GM06990 (cell line): Measurements from ENCODE around the gene SHISA6.

Source experiments
- DNase-seq: peaks from one replicate; pipeline ENCODE4 v3.0.0-alpha.2; 2011; ENCODE audit not compliant: insufficient read length; ENCODE audit errors: extremely low read depth
- H3K27me3 ChIP-seq: replicated peaks from 2 replicates; pipeline ENCODE4 v1.6.0; 2011; ENCODE audit warnings: low read length; ENCODE audit not compliant: control insufficient read depth, insufficient read depth
- H3K36me3 ChIP-seq: 2 replicates; pipeline ENCODE4 v1.5.1; 2011; ENCODE audit warnings: low read length; ENCODE audit not compliant: control insufficient read depth, insufficient read depth
- H3K4me3 ChIP-seq: replicated peaks from 2 replicates; pipeline ENCODE4 v1.5.1; 2011; ENCODE audit warnings: low read depth, mild to moderate bottlenecking, control low read depth, low read length
- CTCF ChIP-seq: IDR thresholded peaks from 2 replicates; pipeline ENCODE4 v1.5.1; 2011; ENCODE audit warnings: low read length, control low read depth, mild to moderate bottlenecking, inconsistent platforms; ENCODE audit not compliant: insufficient read depth, poor library complexity, severe bottlenecking

The SHISA6 gene

GRCh38 chr17:11326492-11326891, 85.5 kb downstream of the SHISA6 start:
- Histone ChIP-seq H3K27me3 (no peaks in the 10 kb centered on the region), H3K4me3 (no peak overlapping the region), H3K36me3 (no peaks in the 10 kb centered on the region)
- no peak for TF ChIP-seq CTCF
- DNase-seq = no peak

GRCh38 chr17:11328770-11329169, 87.8 kb downstream of the SHISA6 start:
- H3K36me3 ChIP-seq = no peaks in the 10 kb centered on the region
- H3K27me3 ChIP-seq = no peaks in the 10 kb centered on the region
- H3K4me3 ChIP-seq = no peak overlapping the region
- no peak for TF ChIP-seq CTCF
- DNase-seq = no peak

- no peaks in the 10 kb centered on the region for H3K27me3 ChIP-seq
- H3K36me3 ChIP-seq = no peaks in the 10 kb centered on the region
- DNase-seq = no peak
- no peak overlapping the region for H3K4me3 ChIP-seq
- no peak for TF ChIP-seq CTCF
Observed at GRCh38 chr17:11330006-11330405, 89.0 kb downstream of the SHISA6 start.

DNA sequence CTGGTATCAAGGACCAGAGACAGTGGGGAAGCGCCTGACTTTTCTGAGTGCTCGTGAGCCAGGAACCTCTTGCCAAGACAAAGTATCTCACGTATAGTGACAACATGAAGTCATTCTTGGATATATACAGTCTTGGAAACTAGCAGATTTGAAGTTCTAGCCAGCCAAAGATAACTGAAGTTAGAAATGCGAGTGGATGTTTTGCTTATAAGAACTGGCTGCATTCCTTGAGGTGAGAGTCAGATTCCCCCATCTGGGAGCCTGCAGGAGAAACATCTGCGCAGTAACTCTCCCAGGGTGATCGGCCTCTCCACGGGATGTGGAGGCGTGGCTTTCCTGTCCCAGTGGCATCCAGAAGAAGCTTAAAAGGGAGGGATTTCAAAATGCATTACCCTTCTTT, 89.8 kb downstream of the SHISA6 start:
- no peak for DNase-seq
- Histone ChIP-seq H3K4me3 (no peak overlapping the region), H3K27me3 (no peaks in the 10 kb centered on the region), H3K36me3 (no peaks in the 10 kb centered on the region)
- TF ChIP-seq CTCF = no peak

DNA sequence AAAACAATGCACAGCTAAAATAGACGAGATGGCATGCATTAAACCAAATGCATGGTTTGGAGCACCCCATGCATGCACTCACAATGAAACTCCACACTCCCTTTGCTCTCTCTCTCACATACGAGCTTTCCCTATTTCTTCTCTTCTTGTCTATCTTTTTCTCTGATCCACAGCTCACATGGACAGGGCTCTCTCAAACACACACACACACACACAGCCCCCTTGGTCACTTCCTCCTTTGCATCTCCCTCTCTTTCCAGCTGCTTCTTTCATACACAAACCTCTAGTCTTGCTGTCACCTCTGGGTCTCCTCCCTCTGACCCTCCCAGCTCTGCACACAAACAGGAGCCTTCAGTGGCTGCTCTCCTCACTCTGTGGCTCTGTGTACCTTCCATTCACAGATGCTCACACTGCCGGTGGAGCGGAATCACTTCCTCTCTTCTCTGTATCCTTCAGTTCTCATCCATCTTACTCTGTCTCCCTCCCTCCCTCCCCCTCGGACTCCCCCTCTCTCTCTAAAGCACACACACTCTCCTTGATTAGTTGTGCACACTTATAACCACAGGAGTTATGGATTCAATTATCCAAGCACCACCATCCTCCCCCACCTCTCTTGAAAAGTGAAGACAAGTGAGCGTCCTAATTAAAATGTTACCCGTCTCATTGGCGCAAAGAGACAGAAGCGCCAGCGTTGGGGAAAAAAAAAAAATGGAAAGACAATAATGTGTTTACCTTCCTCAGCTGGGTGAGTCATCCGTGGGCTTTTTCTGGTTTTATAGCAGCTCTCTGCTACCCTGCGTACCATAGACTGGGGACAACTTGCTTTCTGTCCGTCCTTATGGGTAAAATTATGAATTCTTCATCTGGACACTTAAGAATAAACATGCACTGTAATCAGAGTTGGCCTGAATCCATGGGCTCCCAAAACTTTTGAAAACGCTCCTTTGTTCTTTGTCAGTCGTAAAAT, 90.8 kb downstream of the SHISA6 start:
- Histone ChIP-seq H3K4me3 (no peak overlapping the region), H3K27me3 (no peaks in the 10 kb centered on the region), H3K36me3 (no peaks in the 10 kb centered on the region)
- no peak for DNase-seq
- no peak for TF ChIP-seq CTCF
